Measurements from ENCODE around the gene CTDSPL2. TPM values are rescaled to one million over a fixed set of nuclear protein-coding genes. Genes with fewer than 3 reads are reported as not detected.
"Not testable (repeated sequence)": the region's sequence is repeated elsewhere in the genome, so short reads cannot be mapped to it uniquely, and the experiment has no call there.

Gene CTDSPL2
- polyA plus RNA-seq, 4 donors, result 58.0 to 80.3 (median 67.8) TPM

GRCh38 chr15:44479343-44479742 lies 51.9 kb downstream of the CTDSPL2 start:
- no peak for DNase-seq (ENCODE audit: low read depth in 4 of 4, low spot score in 3 of 4)

- no peak for DNase-seq (ENCODE audit: low read depth in 4 of 4, low spot score in 3 of 4)
These were observed 54.7 kb downstream of the CTDSPL2 start for GRCh38 chr15:44482090-44482489.

GRCh38 chr15:44485880-44486279 lies 58.5 kb downstream of the CTDSPL2 start:
- no peak for DNase-seq (ENCODE audit: low read depth in 4 of 4, low spot score in 3 of 4)

- no peak for DNase-seq (ENCODE audit: low read depth in 4 of 4, low spot score in 3 of 4)
These were observed 62.0 kb downstream of the CTDSPL2 start for GRCh38 chr15:44489464-44489863.

- DNase-seq (ENCODE audit: low read depth in 4 of 4, low spot score in 3 of 4), result no peak
These were observed 63.2 kb downstream of the CTDSPL2 start for GRCh38 chr15:44490622-44491021.

- DNase-seq (ENCODE audit: low read depth in 4 of 4, low spot score in 3 of 4), result no peak
These were observed 64.6 kb downstream of the CTDSPL2 start for GRCh38 chr15:44492040-44492439.

- DNase-seq (ENCODE audit: low read depth in 4 of 4, low spot score in 3 of 4), result no peak
These were observed 65.2 kb downstream of the CTDSPL2 start for GRCh38 chr15:44492672-44493071.

GRCh38 chr15:44495562-44495961 lies 68.1 kb downstream of the CTDSPL2 start:
- no peak for DNase-seq (ENCODE audit: low read depth in 4 of 4, low spot score in 3 of 4)

GRCh38 chr15:44500555-44500954 lies 73.1 kb downstream of the CTDSPL2 start:
- no peak for DNase-seq (ENCODE audit: low read depth in 4 of 4, low spot score in 3 of 4)

- DNase-seq (ENCODE audit: low read depth in 4 of 4, low spot score in 3 of 4), result no peak
These were observed 74.4 kb downstream of the CTDSPL2 start for GRCh38 chr15:44501768-44502366.

- no peak for DNase-seq (ENCODE audit: low read depth in 4 of 4, low spot score in 3 of 4)
These were observed 89.0 kb downstream of the CTDSPL2 start for GRCh38 chr15:44516436-44516835.

GRCh38 chr15:44519537-44519936 lies 92.1 kb downstream of the CTDSPL2 start:
- DNase-seq (ENCODE audit: low read depth in 4 of 4, low spot score in 3 of 4), result no peak

GRCh38 chr15:44525018-44525417 lies 97.6 kb downstream of the CTDSPL2 start:
- DNase-seq (ENCODE audit: low read depth in 4 of 4, low spot score in 3 of 4), result no peak

GRCh38 chr15:44527241-44527640 lies 99.8 kb downstream of the CTDSPL2 start:
- DNase-seq (ENCODE audit: low read depth in 4 of 4, low spot score in 3 of 4), result no peak

GRCh38 chr15:44529864-44530604 lies 102.6 kb downstream of the CTDSPL2 start:
- no peak for DNase-seq (ENCODE audit: low read depth in 4 of 4, low spot score in 3 of 4)

GRCh38 chr15:44530653-44531052 lies 103.2 kb downstream of the CTDSPL2 start:
- DNase-seq (ENCODE audit: low read depth in 4 of 4, low spot score in 3 of 4), result no peak

- not testable (repeated sequence) for DNase-seq (ENCODE audit: low read depth in 4 of 4, low spot score in 3 of 4)
These were observed 104.8 kb downstream of the CTDSPL2 start for GRCh38 chr15:44532275-44532674.

GRCh38 chr15:44532689-44533088 lies 105.3 kb downstream of the CTDSPL2 start:
- DNase-seq (ENCODE audit: low read depth in 4 of 4, low spot score in 3 of 4), result no peak

GRCh38 chr15:44535092-44535491 lies 107.7 kb downstream of the CTDSPL2 start:
- DNase-seq (ENCODE audit: low read depth in 4 of 4, low spot score in 3 of 4), result no peak

- DNase-seq (ENCODE audit: low read depth in 4 of 4, low spot score in 3 of 4), result peak in 3 of 4 donors; percentile 22 to 40 (median 39)
These were observed 108.3 kb downstream of the CTDSPL2 start for GRCh38 chr15:44535523-44536301.

GRCh38 chr15:44536302-44536961 lies 109.0 kb downstream of the CTDSPL2 start:
- peak in 3 of 4 donors; percentile 75 to 81 (median 75) for DNase-seq (ENCODE audit: low read depth in 4 of 4, low spot score in 3 of 4)

Data from left renal pelvis (tissue), 4 donors.